HL-60 (cell line): ENCODE measurements around the gene KLHL21.
"Not testable (repeated sequence)": the region's sequence is repeated elsewhere in the genome, so short reads cannot be mapped to it uniquely, and the experiment has no call there.

Experiments
- DNase-seq, 2 experiments: peaks; one replicate each; pipeline ENCODE4 v3.0.0-alpha.2; 2010 to 2020; ENCODE audit warnings: low read depth in 1 of 2, low spot score in 1 of 2
- H3K27ac ChIP-seq: fragments of 250-450 bp; sonication (Bioruptor Pico); replicated peaks from 2 replicates; pipeline ENCODE4 v1.5.1; 2020; ENCODE audit warnings: mild to moderate bottlenecking, moderate library complexity
- H3K27me3 ChIP-seq: fragments of 250-450 bp; sonication (Bioruptor Pico); 2 replicates; pipeline ENCODE4 v1.5.1; 2021; ENCODE audit warnings: mild to moderate bottlenecking, moderate library complexity; ENCODE audit not compliant: insufficient read depth, poor library complexity, severe bottlenecking
- H3K4me3 ChIP-seq: replicated peaks from 2 replicates; pipeline ENCODE4 v1.5.1; 2011; ENCODE audit warnings: mild to moderate bottlenecking, control low read depth, low read length; ENCODE audit not compliant: insufficient read depth
- GABPA ChIP-seq: IDR thresholded peaks from 2 replicates; pipeline ENCODE4 v1.6.1; 2012; ENCODE audit warnings: low read depth
- POLR2AphosphoS5 ChIP-seq: IDR thresholded peaks from 2 replicates; pipeline ENCODE4 v1.6.1; 2012; ENCODE audit warnings: low read depth
- SPI1 ChIP-seq: IDR thresholded peaks from 2 replicates; pipeline ENCODE4 v1.6.1; 2012; ENCODE audit warnings: low read depth, mild to moderate bottlenecking, borderline replicate concordance
- TF ChIP-seq, protein P1 (sequence below): IDR thresholded peaks from 2 replicates; pipeline ENCODE4 v1.6.1; 2012; ENCODE audit warnings: low read depth; ENCODE audit not compliant: insufficient replicate concordance
- TF ChIP-seq, protein P2 (sequence below): IDR thresholded peaks from one replicate; pipeline ENCODE4 v1.5.1; 2011; ENCODE audit warnings: low read length, control low read depth, inconsistent platforms; ENCODE audit not compliant: insufficient read depth

Gene KLHL21

DNA sequence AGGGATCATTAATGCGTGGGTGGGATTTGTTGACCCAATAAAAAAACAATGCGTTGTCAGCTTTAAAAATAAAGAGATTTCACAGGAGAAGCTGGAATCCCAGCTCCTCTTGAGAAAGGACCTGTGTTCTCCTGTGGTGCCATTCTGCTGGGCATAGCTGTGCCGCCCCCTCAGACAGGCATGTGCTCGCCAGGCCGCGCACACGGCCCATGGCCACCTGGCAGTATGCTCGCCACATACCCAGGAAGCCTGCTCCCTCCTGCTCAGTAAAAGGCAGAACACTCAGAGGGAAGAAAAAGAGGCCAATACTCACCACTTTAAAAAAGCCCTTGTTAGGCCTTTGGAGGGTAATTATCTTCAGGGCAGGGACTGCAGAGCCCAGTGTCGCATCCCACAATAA is 35.1 kb upstream of the KLHL21 start:
- no peaks in the 10 kb centered on the region for H3K27me3 ChIP-seq
- no peak overlapping the region for H3K27ac ChIP-seq
- TF ChIP-seq SPI1 (no peak), GABPA (no peak), POLR2AphosphoS5 (no peak)
- TF ChIP-seq, protein P1, sequence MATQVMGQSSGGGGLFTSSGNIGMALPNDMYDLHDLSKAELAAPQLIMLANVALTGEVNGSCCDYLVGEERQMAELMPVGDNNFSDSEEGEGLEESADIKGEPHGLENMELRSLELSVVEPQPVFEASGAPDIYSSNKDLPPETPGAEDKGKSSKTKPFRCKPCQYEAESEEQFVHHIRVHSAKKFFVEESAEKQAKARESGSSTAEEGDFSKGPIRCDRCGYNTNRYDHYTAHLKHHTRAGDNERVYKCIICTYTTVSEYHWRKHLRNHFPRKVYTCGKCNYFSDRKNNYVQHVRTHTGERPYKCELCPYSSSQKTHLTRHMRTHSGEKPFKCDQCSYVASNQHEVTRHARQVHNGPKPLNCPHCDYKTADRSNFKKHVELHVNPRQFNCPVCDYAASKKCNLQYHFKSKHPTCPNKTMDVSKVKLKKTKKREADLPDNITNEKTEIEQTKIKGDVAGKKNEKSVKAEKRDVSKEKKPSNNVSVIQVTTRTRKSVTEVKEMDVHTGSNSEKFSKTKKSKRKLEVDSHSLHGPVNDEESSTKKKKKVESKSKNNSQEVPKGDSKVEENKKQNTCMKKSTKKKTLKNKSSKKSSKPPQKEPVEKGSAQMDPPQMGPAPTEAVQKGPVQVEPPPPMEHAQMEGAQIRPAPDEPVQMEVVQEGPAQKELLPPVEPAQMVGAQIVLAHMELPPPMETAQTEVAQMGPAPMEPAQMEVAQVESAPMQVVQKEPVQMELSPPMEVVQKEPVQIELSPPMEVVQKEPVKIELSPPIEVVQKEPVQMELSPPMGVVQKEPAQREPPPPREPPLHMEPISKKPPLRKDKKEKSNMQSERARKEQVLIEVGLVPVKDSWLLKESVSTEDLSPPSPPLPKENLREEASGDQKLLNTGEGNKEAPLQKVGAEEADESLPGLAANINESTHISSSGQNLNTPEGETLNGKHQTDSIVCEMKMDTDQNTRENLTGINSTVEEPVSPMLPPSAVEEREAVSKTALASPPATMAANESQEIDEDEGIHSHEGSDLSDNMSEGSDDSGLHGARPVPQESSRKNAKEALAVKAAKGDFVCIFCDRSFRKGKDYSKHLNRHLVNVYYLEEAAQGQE, result no peak
- TF ChIP-seq, protein P2, sequence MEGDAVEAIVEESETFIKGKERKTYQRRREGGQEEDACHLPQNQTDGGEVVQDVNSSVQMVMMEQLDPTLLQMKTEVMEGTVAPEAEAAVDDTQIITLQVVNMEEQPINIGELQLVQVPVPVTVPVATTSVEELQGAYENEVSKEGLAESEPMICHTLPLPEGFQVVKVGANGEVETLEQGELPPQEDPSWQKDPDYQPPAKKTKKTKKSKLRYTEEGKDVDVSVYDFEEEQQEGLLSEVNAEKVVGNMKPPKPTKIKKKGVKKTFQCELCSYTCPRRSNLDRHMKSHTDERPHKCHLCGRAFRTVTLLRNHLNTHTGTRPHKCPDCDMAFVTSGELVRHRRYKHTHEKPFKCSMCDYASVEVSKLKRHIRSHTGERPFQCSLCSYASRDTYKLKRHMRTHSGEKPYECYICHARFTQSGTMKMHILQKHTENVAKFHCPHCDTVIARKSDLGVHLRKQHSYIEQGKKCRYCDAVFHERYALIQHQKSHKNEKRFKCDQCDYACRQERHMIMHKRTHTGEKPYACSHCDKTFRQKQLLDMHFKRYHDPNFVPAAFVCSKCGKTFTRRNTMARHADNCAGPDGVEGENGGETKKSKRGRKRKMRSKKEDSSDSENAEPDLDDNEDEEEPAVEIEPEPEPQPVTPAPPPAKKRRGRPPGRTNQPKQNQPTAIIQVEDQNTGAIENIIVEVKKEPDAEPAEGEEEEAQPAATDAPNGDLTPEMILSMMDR, result no peak
- no peak overlapping the region for H3K4me3 ChIP-seq
- no peak for DNase-seq

- not testable (repeated sequence) for H3K27ac ChIP-seq, DNase-seq, H3K4me3 ChIP-seq, H3K27me3 ChIP-seq
Observed at GRCh38 chr1:6636778-6637177, 34.1 kb upstream of the KLHL21 start.

DNA sequence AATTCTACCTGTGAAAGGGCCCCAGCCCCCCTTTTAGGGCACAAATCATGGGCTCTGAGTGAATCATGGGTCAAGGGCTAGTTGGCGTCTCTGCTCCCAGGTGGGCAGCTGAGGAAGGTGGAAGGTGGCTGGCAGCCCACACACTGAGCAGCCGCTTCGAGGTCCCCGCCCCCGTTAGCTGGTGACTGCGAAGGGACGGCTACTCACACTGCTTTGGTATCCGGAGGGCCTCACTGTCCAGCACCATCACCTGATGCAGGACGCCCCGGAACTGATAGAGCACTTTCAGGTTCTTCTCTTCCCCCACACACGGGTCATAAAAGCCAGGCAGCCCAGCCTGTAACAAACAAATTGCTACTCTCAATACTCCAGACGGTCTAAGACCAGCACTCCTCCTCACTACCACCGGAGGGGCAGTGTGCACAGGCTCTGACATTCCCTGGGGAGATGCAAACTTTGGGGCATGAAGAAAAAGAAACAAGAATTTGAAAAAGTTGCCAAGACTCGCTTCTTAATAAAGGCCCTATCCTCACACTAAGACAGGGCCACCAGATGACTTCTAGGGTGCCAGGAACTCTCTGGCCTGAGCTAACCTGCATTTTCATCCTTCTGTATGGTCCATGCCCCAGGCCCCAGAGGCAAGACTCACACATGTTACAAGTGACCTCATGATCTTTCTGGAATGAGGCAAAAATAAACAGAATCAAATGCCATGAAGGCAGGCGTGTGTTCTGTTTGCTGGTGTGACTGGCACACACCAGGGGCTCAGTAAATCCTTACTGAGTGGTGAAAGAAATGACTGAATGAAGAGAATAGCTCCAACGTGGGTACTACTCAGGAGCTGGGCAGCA is 33.5 kb upstream of the KLHL21 start:
- Histone ChIP-seq H3K27me3 (no peaks in the 10 kb centered on the region), H3K27ac (no peak overlapping the region), H3K4me3 (no peak overlapping the region)
- no peak for TF ChIP-seq GABPA
- TF ChIP-seq, protein P1, result no peak
- TF ChIP-seq, protein P2, result no peak
- no peak for TF ChIP-seq SPI1
- no peak for TF ChIP-seq POLR2AphosphoS5
- DNase-seq, result no peak

DNA sequence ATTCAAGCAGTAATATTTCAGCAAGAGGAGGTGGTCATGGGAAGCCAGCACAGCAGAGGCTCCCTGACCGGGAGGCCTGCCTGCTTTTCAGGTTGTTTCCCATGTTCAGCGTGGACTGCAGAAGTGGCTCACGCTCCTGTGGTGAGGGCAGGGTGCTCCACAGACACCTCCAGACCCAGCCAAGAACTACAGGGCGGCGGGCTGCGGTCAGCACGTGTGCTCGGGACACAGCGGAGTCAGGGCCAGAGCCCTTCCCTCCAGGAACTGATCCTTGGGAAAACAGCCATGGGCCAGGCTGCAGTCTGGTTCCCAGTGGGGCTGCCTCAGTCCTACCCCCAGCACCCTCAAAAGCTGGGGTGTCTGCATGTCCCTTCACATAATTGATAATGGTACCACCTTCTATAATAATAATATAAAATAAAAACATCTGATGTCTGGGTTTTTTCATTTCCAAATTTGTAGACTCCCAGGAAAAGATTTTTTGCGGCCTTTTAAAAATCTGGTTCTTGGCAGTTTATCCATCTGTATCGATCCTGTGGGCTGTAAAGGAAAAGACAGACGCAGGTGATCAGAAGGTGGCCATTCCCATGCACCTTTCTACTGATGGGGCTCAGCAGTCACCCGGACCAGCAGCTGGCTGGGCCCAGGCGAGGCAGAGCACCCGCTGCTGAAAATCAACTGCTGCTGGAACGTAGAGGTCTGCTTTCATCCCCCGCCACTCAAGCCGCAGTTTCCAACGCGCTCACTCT is 32.7 kb upstream of the KLHL21 start:
- TF ChIP-seq POLR2AphosphoS5 (no peak; the same call in 1 of the 2 replicates), SPI1 (no peak), GABPA (no peak)
- TF ChIP-seq, protein P2, result no peak
- TF ChIP-seq, protein P1, result no peak
- DNase-seq, result no peak
- H3K4me3 ChIP-seq, result no peak overlapping the region
- no peak overlapping the region for H3K27ac ChIP-seq
- no peaks in the 10 kb centered on the region for H3K27me3 ChIP-seq
